GM12875 (cell line): ENCODE measurements around the gene NSL1.
A peak's percentile ranks its signal among the peaks of the same experiment; 100 is the strongest.

Experiments used
- H3K4me3 ChIP-seq: one replicate; pipeline ENCODE4 v1.5.1; 2011; ENCODE audit warnings: low read depth, low read length, control low read depth
- TF ChIP-seq, protein P1 (sequence below): IDR thresholded peaks from 2 replicates; pipeline ENCODE4 v1.5.1; 2011; ENCODE audit warnings: low read depth, mild to moderate bottlenecking, control low read depth, inconsistent platforms, low read length, moderate library complexity, borderline replicate concordance; ENCODE audit not compliant: insufficient read depth

NSL1 gene

DNA sequence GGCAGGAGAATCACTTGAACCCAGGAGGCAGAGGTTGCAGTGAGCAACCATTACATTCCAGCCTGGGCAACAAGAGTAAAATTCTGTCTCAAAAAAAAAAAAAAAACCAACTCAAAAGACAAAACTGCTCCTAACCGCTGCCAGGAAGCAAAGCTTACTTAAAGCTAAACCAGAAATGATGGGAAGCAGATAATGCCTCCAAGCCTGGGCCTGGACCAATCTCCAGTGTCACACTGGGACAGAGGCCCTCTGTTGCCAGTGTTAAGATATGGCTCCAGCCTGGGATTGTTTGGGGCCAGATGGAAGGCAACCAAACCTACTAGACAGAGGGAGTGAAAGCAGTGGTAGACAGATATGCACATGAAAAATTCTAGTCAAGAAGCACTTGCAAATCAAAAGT lies 36.9 kb downstream of the NSL1 start:
- no peak overlapping the region for H3K4me3 ChIP-seq
- TF ChIP-seq, protein P1, sequence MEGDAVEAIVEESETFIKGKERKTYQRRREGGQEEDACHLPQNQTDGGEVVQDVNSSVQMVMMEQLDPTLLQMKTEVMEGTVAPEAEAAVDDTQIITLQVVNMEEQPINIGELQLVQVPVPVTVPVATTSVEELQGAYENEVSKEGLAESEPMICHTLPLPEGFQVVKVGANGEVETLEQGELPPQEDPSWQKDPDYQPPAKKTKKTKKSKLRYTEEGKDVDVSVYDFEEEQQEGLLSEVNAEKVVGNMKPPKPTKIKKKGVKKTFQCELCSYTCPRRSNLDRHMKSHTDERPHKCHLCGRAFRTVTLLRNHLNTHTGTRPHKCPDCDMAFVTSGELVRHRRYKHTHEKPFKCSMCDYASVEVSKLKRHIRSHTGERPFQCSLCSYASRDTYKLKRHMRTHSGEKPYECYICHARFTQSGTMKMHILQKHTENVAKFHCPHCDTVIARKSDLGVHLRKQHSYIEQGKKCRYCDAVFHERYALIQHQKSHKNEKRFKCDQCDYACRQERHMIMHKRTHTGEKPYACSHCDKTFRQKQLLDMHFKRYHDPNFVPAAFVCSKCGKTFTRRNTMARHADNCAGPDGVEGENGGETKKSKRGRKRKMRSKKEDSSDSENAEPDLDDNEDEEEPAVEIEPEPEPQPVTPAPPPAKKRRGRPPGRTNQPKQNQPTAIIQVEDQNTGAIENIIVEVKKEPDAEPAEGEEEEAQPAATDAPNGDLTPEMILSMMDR, result no peak

DNA sequence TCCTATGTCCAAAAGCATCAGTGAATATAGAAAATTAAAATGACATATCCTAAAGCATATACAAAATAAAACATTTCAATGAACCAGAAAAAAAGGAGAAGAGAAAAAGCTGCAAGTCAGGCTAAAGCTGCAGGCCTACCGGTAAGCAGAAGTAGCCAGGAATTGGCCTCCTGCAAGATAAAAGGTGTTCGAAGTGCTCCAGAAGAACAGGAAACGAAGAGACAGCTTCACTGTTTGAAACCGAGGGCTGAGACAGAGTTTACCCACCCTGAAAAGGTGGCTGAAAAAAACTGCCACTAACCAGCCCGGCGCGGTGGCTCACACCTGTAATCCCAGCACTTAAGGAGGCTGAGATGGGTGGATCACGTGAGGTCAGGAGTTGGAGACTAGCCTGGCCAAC lies 37.4 kb downstream of the NSL1 start:
- TF ChIP-seq, protein P1, result no peak
- H3K4me3 ChIP-seq, result no peak overlapping the region

DNA sequence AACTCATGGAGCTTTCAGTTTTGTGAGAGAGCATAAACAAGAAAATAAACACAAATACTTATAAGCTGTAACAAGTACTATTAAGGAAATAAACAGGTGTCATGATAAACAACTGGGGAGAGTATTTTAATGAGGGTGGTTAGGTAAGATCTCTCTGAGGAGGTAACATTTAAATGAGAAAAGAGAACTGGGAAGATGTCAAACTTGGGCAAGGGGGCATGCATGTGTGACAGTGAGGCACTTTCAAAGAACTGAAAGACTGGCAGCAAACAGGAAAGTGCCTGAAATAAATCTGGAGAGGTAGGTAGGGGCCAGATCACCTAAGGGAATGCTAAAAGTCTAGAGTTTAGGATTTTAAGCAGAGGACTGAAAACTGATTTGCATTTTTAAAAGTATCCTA lies 37.8 kb downstream of the NSL1 start:
- TF ChIP-seq, protein P1, result no peak
- H3K4me3 ChIP-seq, result no peak overlapping the region

DNA sequence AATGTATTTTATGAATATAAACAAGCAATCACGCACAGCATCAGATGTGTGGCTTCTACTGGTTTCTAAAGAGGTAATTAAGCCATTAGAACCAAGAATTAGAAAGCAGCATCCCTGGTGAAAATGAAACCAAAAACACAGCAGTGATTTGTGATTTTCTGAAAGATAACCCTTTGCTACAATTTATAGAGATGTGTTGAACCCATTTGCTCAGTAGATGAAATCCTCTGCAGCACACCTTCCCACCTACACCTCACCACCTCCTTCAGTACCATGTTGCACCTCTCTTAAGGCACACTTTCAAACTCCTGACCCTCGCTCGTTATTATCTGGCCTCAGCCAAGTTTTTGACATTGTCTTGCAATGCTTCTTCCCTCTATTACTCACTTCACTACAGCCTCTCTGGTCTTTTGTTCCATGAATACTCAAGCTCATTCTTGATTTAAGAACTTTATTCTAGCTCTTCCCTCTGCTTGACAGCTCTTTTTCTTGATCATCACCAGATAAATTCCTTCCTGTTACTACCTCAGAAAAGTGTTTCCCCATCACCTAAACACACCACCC lies 38.6 kb downstream of the NSL1 start:
- TF ChIP-seq, protein P1, result no peak
- peak overlapping the region; percentile 8 for H3K4me3 ChIP-seq

DNA sequence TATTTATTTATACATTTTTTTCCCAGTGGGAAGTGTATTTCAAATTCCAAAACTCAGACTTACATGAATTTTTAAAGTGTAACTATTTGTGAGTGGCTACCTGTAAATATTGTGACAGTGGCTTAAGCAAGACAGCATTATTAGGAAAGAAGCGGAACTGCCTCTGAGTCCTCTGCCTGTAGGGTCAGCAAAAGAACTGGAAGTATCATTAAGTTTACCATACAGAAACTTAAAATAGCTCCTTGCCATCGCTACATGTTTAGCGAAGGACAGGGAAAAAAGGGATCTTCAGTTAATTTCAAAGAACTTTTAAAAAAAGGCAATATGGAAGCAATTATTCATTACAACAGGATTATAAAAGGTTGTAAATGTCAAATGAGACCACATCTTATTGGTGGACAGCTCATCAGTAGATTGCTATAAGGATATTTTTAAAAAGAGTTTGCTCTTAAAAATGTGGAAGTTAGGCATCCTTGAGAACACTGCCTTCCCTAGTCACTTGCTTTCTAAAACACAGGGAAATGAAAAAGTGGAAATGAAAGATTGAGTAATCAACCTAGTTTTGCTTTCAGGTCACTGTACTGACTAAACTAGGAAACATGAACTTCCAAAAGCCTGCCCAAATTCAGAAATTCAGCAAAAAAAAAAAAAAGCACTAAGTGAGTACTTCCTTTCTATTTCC lies 39.2 kb downstream of the NSL1 start:
- TF ChIP-seq, protein P1, result no peak
- H3K4me3 ChIP-seq, result no peak overlapping the region

DNA sequence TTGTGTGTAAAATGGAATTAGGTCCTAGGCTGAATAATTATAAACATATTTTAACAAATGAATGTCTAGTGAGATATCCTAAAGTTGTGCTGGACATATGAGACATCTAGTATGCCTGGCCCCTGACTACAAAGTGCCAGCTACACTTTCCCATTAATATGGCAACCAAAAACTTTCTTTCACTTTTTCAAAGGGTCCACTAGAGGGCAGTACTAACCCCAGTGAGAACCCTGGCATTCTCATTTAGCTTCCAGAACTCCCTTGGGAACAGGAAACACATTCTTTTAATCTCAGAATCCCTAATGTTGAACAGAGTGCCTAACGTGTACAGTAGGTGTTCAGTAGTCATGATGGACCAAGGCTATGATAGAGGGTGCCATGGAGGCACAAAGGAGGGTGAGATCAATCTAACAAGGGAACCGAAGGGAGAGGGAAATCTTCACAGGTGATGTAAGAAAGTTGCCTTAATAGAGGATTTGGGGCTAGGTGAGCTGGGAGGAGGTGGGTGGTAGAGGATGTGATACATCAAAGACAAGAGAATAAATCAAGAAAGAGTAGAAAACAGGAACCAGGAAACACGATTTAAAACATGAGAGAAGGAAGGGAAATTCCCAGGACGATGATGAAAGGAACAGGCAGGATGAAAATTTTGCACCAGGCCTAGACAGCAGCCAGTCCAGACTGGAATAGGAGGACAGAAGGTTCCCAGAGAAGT lies 41.6 kb downstream of the NSL1 start:
- TF ChIP-seq, protein P1, result peak; percentile 49; the same call in 1 of the 2 replicates
- H3K4me3 ChIP-seq, result no peak overlapping the region

DNA sequence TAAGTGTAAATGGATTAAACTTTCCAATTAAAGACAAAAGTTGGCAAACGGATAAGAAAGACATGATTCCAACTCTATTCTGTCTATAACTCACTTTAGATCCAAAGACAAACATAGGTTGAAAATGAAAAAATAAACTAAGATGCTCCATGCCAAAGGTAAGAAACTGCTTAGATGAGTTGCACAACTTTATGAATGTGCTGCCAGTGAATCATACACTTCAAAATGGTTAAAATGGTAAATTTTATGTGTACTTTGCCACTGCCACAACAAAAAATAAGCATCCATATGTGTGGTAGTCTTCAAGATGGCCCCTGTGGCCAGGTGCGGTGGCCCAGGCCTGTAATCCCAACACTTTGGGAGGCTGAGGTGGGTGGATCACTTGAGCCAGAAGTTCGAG lies 45.0 kb downstream of the NSL1 start:
- TF ChIP-seq, protein P1, result no peak
- H3K4me3 ChIP-seq, result no peak overlapping the region
